ENCODE measurements around the gene INPP4A.

- no peak for TF ChIP-seq CTCF (IDR thresholded peaks at IDR 0.05)
- no peak for TF ChIP-seq EP300 (IDR thresholded peaks at IDR 0.05)
- no peak for TF ChIP-seq BHLHE40 (IDR thresholded peaks at IDR 0.05; ENCODE audit: low read depth, low read length)
- no peak for TF ChIP-seq TP53 (CRISPR knock-in tag; IDR thresholded peaks at IDR 0.05)
- TF ChIP-seq CEBPB (IDR thresholded peaks at IDR 0.05): no peak
- no peak for TF ChIP-seq CHD4 (IDR thresholded peaks at IDR 0.05; ENCODE audit: borderline replicate concordance)
Observed at GRCh38 chr2:98476192-98476868, 31.7 kb downstream of the INPP4A start.
